Testis (tissue), 2 donors: ENCODE measurements around the gene FHL2.

ENCODE experiments used
- POLR2A ChIP-seq: fragments of 450-650 bp; IDR thresholded peaks from one replicate; pipeline ENCODE4 v1.6.1; 2017; ENCODE audit warnings: antibody characterized with exemption, mild to moderate bottlenecking, moderate library complexity
- TF ChIP-seq, protein P1 (sequence below), 3 experiments: fragments of 450-650 bp in 2 of 3; fragments of 200-600 bp in 1 of 3; sonication (generic) in 1 of 3; IDR thresholded peaks; one replicate each; pipeline ENCODE4 v1.5.1; 2016 to 2019; ENCODE audit warnings: antibody characterized with exemption in 3 of 3, mild to moderate bottlenecking in 2 of 3, moderate library complexity in 1 of 3

DNA sequence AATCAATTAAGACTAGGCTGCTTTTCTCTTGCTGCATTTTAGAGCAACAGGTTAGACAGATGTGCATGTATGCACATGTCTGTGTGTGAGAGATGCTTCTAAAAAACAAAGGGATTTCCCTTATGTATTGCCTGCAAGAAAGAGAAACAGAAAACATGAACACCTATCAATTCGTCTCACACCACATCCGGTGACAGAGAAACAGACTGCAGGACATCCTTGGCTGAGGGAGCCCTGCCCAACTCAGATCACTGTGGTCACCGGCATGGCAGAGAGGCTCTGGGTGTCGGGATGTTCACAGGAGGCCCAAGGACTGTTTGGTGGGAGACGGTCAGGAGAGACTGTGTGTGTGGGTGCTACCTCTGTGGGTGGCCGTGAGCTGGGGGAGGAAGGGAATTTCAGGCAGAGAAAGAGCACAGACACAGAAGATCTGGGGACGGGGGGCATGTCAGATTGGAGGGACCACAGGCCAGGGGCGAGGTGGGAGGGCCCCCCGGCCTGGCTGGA lies 24.9 kb downstream of the FHL2 start:
- TF ChIP-seq POLR2A: no peak
- TF ChIP-seq, protein P1, sequence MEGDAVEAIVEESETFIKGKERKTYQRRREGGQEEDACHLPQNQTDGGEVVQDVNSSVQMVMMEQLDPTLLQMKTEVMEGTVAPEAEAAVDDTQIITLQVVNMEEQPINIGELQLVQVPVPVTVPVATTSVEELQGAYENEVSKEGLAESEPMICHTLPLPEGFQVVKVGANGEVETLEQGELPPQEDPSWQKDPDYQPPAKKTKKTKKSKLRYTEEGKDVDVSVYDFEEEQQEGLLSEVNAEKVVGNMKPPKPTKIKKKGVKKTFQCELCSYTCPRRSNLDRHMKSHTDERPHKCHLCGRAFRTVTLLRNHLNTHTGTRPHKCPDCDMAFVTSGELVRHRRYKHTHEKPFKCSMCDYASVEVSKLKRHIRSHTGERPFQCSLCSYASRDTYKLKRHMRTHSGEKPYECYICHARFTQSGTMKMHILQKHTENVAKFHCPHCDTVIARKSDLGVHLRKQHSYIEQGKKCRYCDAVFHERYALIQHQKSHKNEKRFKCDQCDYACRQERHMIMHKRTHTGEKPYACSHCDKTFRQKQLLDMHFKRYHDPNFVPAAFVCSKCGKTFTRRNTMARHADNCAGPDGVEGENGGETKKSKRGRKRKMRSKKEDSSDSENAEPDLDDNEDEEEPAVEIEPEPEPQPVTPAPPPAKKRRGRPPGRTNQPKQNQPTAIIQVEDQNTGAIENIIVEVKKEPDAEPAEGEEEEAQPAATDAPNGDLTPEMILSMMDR (IDR thresholded peaks at IDR 0.05): no peak
